IMR-90 (cell line): ENCODE measurements around the gene RNASET2. TPM values are rescaled to one million over a fixed set of nuclear protein-coding genes. Genes with fewer than 3 reads are reported as not detected.
A peak's percentile ranks its signal among the peaks of the same experiment; 100 is the strongest.

Experiments used
- ATAC-seq: fragments of 200-7000 bp; cut with Tn5 transposase; 2 replicates; pipeline ENCODE4 v1.9.1; 2020; ENCODE audit warnings: low read depth, mild to moderate bottlenecking, moderate library complexity
- BruUV-seq: library from RNA; stranded (reverse); fragments of 400-500 nt; replicated peaks from 2 replicates; lab custom pipeline; 2021; lab: Mats Ljungman, UMichigan
- CTCF ChIA-PET: fragments of 300-600 bp; formaldehyde crosslinking; extraction: SDS; loops from one replicate; lab custom pipeline; 2021; ENCODE audit warnings: antibody characterized with exemption; lab: Yijun Ruan, JAX
- POLR2A ChIA-PET: fragments of 300-600 bp; sonication (Branson Sonifier 250); formaldehyde crosslinking; loops from one replicate; lab custom pipeline; 2022; ENCODE audit warnings: antibody characterized with exemption; ENCODE audit not compliant: unreplicated experiment; lab: Charles Lee
- DNase-seq: peaks from one replicate; pipeline ENCODE4 v3.0.0; 2013
- H2AFZ ChIP-seq: replicated peaks from 2 replicates; pipeline ENCODE3; 2013; ENCODE audit warnings: low read length, mild to moderate bottlenecking; ENCODE audit not compliant: poor library complexity
- H2AK5ac ChIP-seq: 2 replicates; pipeline ENCODE4 v1.6.1; 2013; ENCODE audit warnings: low read depth, low read length, inconsistent platforms
- H2AK9ac ChIP-seq: replicated peaks from 2 replicates; pipeline ENCODE3; 2013; ENCODE audit warnings: mild to moderate bottlenecking, low read depth, low read length, moderate library complexity; ENCODE audit not compliant: poor library complexity
- H2BK120ac ChIP-seq: 2 replicates; pipeline ENCODE4 v1.6.1; 2013; ENCODE audit warnings: low read depth, low read length, inconsistent platforms
- H2BK15ac ChIP-seq: 3 replicates; pipeline ENCODE4 v1.6.1; 2013; ENCODE audit warnings: low read depth, low read length, inconsistent platforms
- H2BK20ac ChIP-seq: 2 replicates; pipeline ENCODE4 v1.6.1; 2013; ENCODE audit warnings: low read depth, mild to moderate bottlenecking, inconsistent platforms, low read length, moderate library complexity
- H2BK5ac ChIP-seq: 2 replicates; pipeline ENCODE4 v1.6.1; 2013; ENCODE audit warnings: mild to moderate bottlenecking, low read depth, low read length, inconsistent platforms; ENCODE audit not compliant: poor library complexity, severe bottlenecking
- H3K14ac ChIP-seq: replicated peaks from 2 replicates; pipeline ENCODE4 v1.6.1; 2013; ENCODE audit warnings: low read depth, low read length, inconsistent platforms
- H3K18ac ChIP-seq: 2 replicates; pipeline ENCODE4 v1.6.1; 2013; ENCODE audit warnings: low read depth, low read length, control low read depth
- H3K23ac ChIP-seq: 2 replicates; pipeline ENCODE4 v1.6.1; 2013; ENCODE audit warnings: low read depth, low read length, inconsistent platforms
- H3K27ac ChIP-seq: 2 replicates; pipeline ENCODE4 v1.5.1; 2013; ENCODE audit warnings: mild to moderate bottlenecking, control low read depth, low read length; ENCODE audit not compliant: insufficient read depth
- H3K27me3 ChIP-seq: 2 replicates; pipeline ENCODE4 v1.6.1; 2013; ENCODE audit warnings: low read length; ENCODE audit not compliant: control insufficient read depth, insufficient read depth
- H3K36me3 ChIP-seq: 2 replicates; pipeline ENCODE4 v1.6.1; 2013; ENCODE audit warnings: low read length, mixed read lengths; ENCODE audit not compliant: control insufficient read depth, insufficient read depth
- H3K4ac ChIP-seq: 2 replicates; pipeline ENCODE4 v1.6.1; 2013; ENCODE audit warnings: low read depth, low read length, inconsistent platforms
- H3K4me1 ChIP-seq: 2 replicates; pipeline ENCODE4 v1.6.1; 2013; ENCODE audit warnings: low read length, mixed read lengths; ENCODE audit not compliant: control insufficient read depth, insufficient read depth
- H3K4me2 ChIP-seq: 2 replicates; pipeline ENCODE4 v1.6.1; 2013; ENCODE audit warnings: low read depth, mild to moderate bottlenecking, control low read depth, low read length, moderate library complexity
- H3K4me3 ChIP-seq: 2 replicates; pipeline ENCODE4 v1.5.1; 2013; ENCODE audit warnings: low read depth, mild to moderate bottlenecking, control low read depth, low read length, moderate library complexity; ENCODE audit not compliant: insufficient read depth
- H3K56ac ChIP-seq: 2 replicates; pipeline ENCODE4 v1.6.1; 2013; ENCODE audit warnings: low read length, inconsistent platforms; ENCODE audit not compliant: insufficient read depth; ENCODE audit errors: extremely low read depth
- H3K79me1 ChIP-seq, 2 experiments: 2 replicates each; pipeline ENCODE4 v1.6.1; 2013; ENCODE audit warnings: low read length in 2 of 2, inconsistent platforms in 1 of 2, low read depth in 1 of 2
- H3K9ac ChIP-seq: 2 replicates; pipeline ENCODE4 v1.6.1; 2013; ENCODE audit warnings: low read depth, low read length, control low read depth
- H3K9me1 ChIP-seq: 2 replicates; pipeline ENCODE4 v1.6.1; 2013; ENCODE audit warnings: low read length, inconsistent platforms; ENCODE audit not compliant: insufficient read depth
- H3K9me3 ChIP-seq: 2 replicates; pipeline ENCODE4 v1.6.1; 2013; ENCODE audit warnings: low read length; ENCODE audit not compliant: control insufficient read depth, insufficient read depth
- H4K20me1 ChIP-seq: 2 replicates; pipeline ENCODE4 v1.6.1; 2013; ENCODE audit warnings: low read length, inconsistent platforms; ENCODE audit not compliant: insufficient read depth
- H4K5ac ChIP-seq: 2 replicates; pipeline ENCODE4 v1.6.1; 2013; ENCODE audit warnings: mild to moderate bottlenecking, low read depth, low read length, control low read depth
- H4K8ac ChIP-seq, 2 experiments: 2 replicates each; pipeline ENCODE4 v1.6.1; 2013; ENCODE audit warnings: low read depth in 2 of 2, low read length in 2 of 2, control low read depth in 1 of 2, inconsistent platforms in 1 of 2
- H4K91ac ChIP-seq: 2 replicates; pipeline ENCODE4 v1.6.1; 2013; ENCODE audit warnings: low read depth, low read length, inconsistent platforms; ENCODE audit not compliant: insufficient read depth
- BHLHE40 ChIP-seq: fragments of 150-350 bp; IDR thresholded peaks from 2 replicates; pipeline ENCODE4 v1.6.1; 2016; ENCODE audit warnings: mild to moderate bottlenecking, low read depth, low read length
- CTCF ChIP-seq: conservative IDR thresholded peaks from 2 replicates; pipeline ENCODE4 v1.5.1; 2012; ENCODE audit warnings: mild to moderate bottlenecking, low read depth, low read length, improper control_type of control experiment
- ELK1 ChIP-seq: fragments of 150-350 bp; IDR thresholded peaks from 2 replicates; pipeline ENCODE4 v1.6.1; 2016; ENCODE audit warnings: low read depth, mild to moderate bottlenecking, low read length, moderate library complexity, borderline replicate concordance
- FOS ChIP-seq: fragments of 150-350 bp; IDR thresholded peaks from 2 replicates; pipeline ENCODE4 v1.6.1; 2016; ENCODE audit warnings: low read depth, low read length
- MAFK ChIP-seq: IDR thresholded peaks from 2 replicates; pipeline ENCODE4 v1.6.1; 2012; ENCODE audit warnings: low read depth, low read length, improper control_type of control experiment
- MAZ ChIP-seq: IDR thresholded peaks from 2 replicates; pipeline ENCODE4 v1.6.1; 2012; ENCODE audit warnings: low read depth, mild to moderate bottlenecking, low read length, improper control_type of control experiment, moderate library complexity, borderline replicate concordance
- MXI1 ChIP-seq: IDR thresholded peaks from 2 replicates; pipeline ENCODE4 v1.6.1; 2012; ENCODE audit warnings: low read depth, mild to moderate bottlenecking, low read length, moderate library complexity, borderline replicate concordance
- POLR2A ChIP-seq: IDR thresholded peaks from 2 replicates; pipeline ENCODE4 v1.6.1; 2012; ENCODE audit warnings: mild to moderate bottlenecking, low read depth, low read length
- RAD21 ChIP-seq: IDR thresholded peaks from 2 replicates; pipeline ENCODE4 v1.6.1; 2012; ENCODE audit warnings: low read length, improper control_type of control experiment
- RCOR1 ChIP-seq: IDR thresholded peaks from 2 replicates; pipeline ENCODE4 v1.6.1; 2012; ENCODE audit warnings: mild to moderate bottlenecking, low read length, improper control_type of control experiment; ENCODE audit not compliant: insufficient replicate concordance
- SMC3 ChIP-seq: fragments of 150-350 bp; IDR thresholded peaks from 2 replicates; pipeline ENCODE4 v1.6.1; 2016; ENCODE audit warnings: low read depth, mild to moderate bottlenecking, antibody characterized with exemption, low read length, moderate library complexity
- WGBS, 2 experiments: methylation state at CpG; one replicate each; pipeline versions ENCODE4 v1.1.5 to v1.1.7; 2013; ENCODE audit warnings: missing lambda C conversion rate in 2 of 2; ENCODE audit not compliant: insufficient read length in 1 of 2; ENCODE audit errors: extremely low coverage in 2 of 2; 5-methylcytosine and 5-hydroxymethylcytosine counted together
- dilution Hi-C: fragments of 300-500 bp; cut with HindIII; formaldehyde crosslinking; loops from one replicate; pipeline ENCODE4 v1.14.3; 2018; ENCODE audit warnings: low sequenced_read_pairs; ENCODE audit not compliant: unreplicated experiment
- in situ Hi-C: fragments of 300-500 bp; cut with MboI; formaldehyde crosslinking; loops from 3 replicates; pipeline ENCODE4 v1.14.3; 2019; ENCODE audit warnings: low sequenced_read_pairs, inconsistent platforms, mixed read lengths
- intact Hi-C: fragments of 100-400 bp; cut with micrococcal nuclease; formaldehyde crosslinking; loops from 2 replicates; pipeline ENCODE4 v1.10.0; 2022
- polyA plus RNA-seq, 3 experiments: library from polyadenylated mRNA; depleted of rRNA; stranded (reverse); fragments of >200 nt; gene quantifications; 2 replicates each; pipeline ENCODE4 v1.2.3, GENCODE V29; 2012; ENCODE audit warnings: low replicate concordance in 1 of 3
- total RNA-seq: library from RNA; depleted of rRNA; stranded (reverse); fragments of >200 nt; gene quantifications from 2 replicates; pipeline ENCODE4 v1.2.3, GENCODE V29; 2012
- TF ChIP-seq, protein P1 (sequence below): fragments of 150-350 bp; IDR thresholded peaks from 2 replicates; pipeline ENCODE4 v1.6.1; 2017; ENCODE audit warnings: mild to moderate bottlenecking, antibody characterized with exemption, low read length, low read depth

RNASET2 gene
- total and polyA plus RNA-seq, 2 of the 4 experiments (the other 2 are of a cell fraction) = 13.6 to 24.9 TPM

DNA sequence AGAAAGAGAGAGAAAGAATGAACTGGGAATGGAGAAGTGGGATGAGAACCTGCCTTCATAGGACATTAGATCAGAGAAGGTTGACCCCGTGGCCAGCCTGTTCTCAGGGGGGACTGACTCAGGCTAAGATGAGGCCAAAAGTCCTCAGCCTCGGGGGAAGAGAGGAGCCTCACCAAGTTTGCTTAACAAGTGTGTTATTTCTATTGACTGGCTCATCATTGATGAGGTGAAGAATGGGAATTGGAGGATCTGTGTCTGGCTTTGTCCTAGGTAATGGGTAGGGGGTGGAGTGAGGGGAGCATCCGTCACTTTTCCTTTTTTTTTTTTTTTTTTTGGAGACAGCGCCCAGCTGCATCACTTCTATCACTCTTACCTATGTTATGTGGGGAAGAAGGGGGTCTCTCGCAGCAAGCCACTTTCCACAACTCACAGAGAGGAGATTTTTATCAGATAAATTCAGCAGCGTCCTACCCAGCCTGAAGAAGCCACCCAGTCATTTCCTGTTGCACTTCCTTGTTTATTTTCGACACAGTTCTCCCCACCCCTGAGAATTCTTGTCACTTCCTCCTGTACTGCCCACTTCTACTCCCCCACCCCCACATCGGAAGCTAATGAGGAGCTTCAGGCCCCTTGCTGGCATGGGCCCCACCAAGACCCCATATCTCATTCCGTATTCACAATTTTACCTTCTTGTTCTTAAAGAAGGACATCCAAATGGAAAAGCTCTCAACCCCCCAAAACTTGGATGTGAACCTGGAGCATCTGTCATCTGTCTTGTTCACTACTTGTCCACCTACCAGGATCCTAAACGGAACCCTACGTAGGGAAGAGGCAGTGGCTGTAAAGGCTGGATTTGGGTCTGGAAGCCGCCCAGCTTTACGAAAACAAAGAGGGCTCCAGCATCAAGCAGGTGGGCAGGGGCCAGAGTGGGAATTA is 2.8 kb upstream of the RNASET2 start:
- BruUV-seq = no TSS peak
- no peak overlapping the region for H2BK15ac ChIP-seq
- no peak overlapping the region for H2BK20ac ChIP-seq
- peaks cover 10% of the 10 kb centered on the region for H3K4me1 ChIP-seq
- no peak overlapping the region for H3K56ac ChIP-seq
- H3K9me1 ChIP-seq = no peaks in the 10 kb centered on the region
- no peak overlapping the region for H3K9ac ChIP-seq
- peak overlapping the region in 1 of 2 experiments; percentile 50; a peak in 1 of 4 replicates for H4K8ac ChIP-seq
- no peak overlapping the region; the same call in 1 of the 2 replicates for H3K14ac ChIP-seq
- peak overlapping the region; percentile 71 for H2AFZ ChIP-seq
- ChIA-PET CTCF (no interaction called here), POLR2A (no interaction called here)
- no peak overlapping the region for H3K4me3 ChIP-seq
- H2AK9ac ChIP-seq = no peak overlapping the region
- H2AK5ac ChIP-seq = no peak overlapping the region
- 60% methylated on average over 2 of the region's 13 CpGs; no CpG with 5 or more reads in 1 of the 2 experiments for WGBS, 2 experiments
- TF ChIP-seq SMC3 = no peak
- TF ChIP-seq BHLHE40 = no peak
- TF ChIP-seq MAZ = no peak
- no peak for TF ChIP-seq MXI1
- TF ChIP-seq CTCF = no peak
- TF ChIP-seq POLR2A = no peak
- no peak for TF ChIP-seq ELK1
- no peak for TF ChIP-seq RAD21
- no peak for TF ChIP-seq FOS
- no peak for TF ChIP-seq MAFK
- TF ChIP-seq, protein P1, sequence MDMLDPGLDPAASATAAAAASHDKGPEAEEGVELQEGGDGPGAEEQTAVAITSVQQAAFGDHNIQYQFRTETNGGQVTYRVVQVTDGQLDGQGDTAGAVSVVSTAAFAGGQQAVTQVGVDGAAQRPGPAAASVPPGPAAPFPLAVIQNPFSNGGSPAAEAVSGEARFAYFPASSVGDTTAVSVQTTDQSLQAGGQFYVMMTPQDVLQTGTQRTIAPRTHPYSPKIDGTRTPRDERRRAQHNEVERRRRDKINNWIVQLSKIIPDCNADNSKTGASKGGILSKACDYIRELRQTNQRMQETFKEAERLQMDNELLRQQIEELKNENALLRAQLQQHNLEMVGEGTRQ = no peak
- no peak for TF ChIP-seq RCOR1
- no peak overlapping the region for H3K23ac ChIP-seq
- H3K36me3 ChIP-seq = no peaks in the 10 kb centered on the region
- H2BK120ac ChIP-seq = 0 out of 2 replicates have a peak overlapping the region, but pooled peaks have one; percentile 38
- dilution Hi-C loops = no loop called here
- H3K4me2 ChIP-seq = no peak overlapping the region
- no peak overlapping the region for H2BK5ac ChIP-seq
- H3K18ac ChIP-seq = no peak overlapping the region; the same call in 1 of the 2 replicates
- in situ Hi-C loops = no loop called here
- H3K9me3 ChIP-seq = no peaks in the 10 kb centered on the region
- intact Hi-C loops = loop anchor here (1.0 kb wide), 1 partner anchor 38 kb away; no protein-coding TSS in a partner anchor
- peak overlapping the region; percentile 6; the same call in 1 of the 2 replicates for H4K91ac ChIP-seq
- H4K20me1 ChIP-seq = no peaks in the 10 kb centered on the region
- peak overlapping the region; percentile 46; the same call in 1 of the 2 replicates for H4K5ac ChIP-seq
- ATAC-seq (no peak), DNase-seq (no peak)
- H3K79me1 ChIP-seq = peaks cover 0 to 3% of the 10 kb centered on the region in 2 experiments; a peak in 1 of 4 replicates
- no peaks in the 10 kb centered on the region for H3K27me3 ChIP-seq
- no peak overlapping the region for H3K27ac ChIP-seq
- H3K4ac ChIP-seq = 0 out of 2 replicates have a peak overlapping the region, but pooled peaks have one; percentile 35
